Measurements from ENCODE around the gene L1TD1.

L1TD1 gene

GRCh38 chr1:62198069-62198780 is 3.6 kb downstream of the L1TD1 start:
- Histone ChIP-seq H3F3A (ENCODE audit: control insufficient read depth, insufficient read depth) (no peaks in the 10 kb centered on the region), H3K27me3 (ENCODE audit: control insufficient read depth, low read length) (no peaks in the 10 kb centered on the region), H3K9me2 (replicated peaks; ENCODE audit: control insufficient read depth, low read length) (no peaks in the 10 kb centered on the region), H3K4me3 (ENCODE audit: low read length) (no peak overlapping the region), H3K9me3 (ENCODE audit: control insufficient read depth, insufficient read depth, low read length) (no peaks in the 10 kb centered on the region), H3K79me2 (ENCODE audit: control insufficient read depth, low read length) (no peaks in the 10 kb centered on the region), H3K36me3 (ENCODE audit: control insufficient read depth, low read length) (no peaks in the 10 kb centered on the region), H4K20me1 (ENCODE audit: control insufficient read depth, insufficient read depth, low read depth, low read length) (no peaks in the 10 kb centered on the region), H3K4me2 (ENCODE audit: low read length) (no peak overlapping the region), H3K27ac (ENCODE audit: low read depth, low read length) (no peak overlapping the region), H3K4me1 (ENCODE audit: control insufficient read depth, low read length) (no peaks in the 10 kb centered on the region)
- TF ChIP-seq CTCF (IDR thresholded peaks at IDR 0.05; ENCODE audit: low read depth, low read length, poor library complexity, severe bottlenecking) (no peak), EZH2phosphoT487 (IDR thresholded peaks at IDR 0.05; ENCODE audit: borderline replicate concordance, low read length) (no peak)

- no peak overlapping the region for H3K27ac ChIP-seq (ENCODE audit: low read depth, low read length)
- no peak overlapping the region for H3K4me3 ChIP-seq (ENCODE audit: low read length)
- H3K79me2 ChIP-seq (ENCODE audit: control insufficient read depth, low read length), result no peaks in the 10 kb centered on the region
- H3F3A ChIP-seq (ENCODE audit: control insufficient read depth, insufficient read depth), result no peaks in the 10 kb centered on the region
- TF ChIP-seq CTCF (IDR thresholded peaks at IDR 0.05; ENCODE audit: low read depth, low read length, poor library complexity, severe bottlenecking) (no peak), EZH2phosphoT487 (IDR thresholded peaks at IDR 0.05; ENCODE audit: borderline replicate concordance, low read length) (no peak)
- no peaks in the 10 kb centered on the region for H3K4me1 ChIP-seq (ENCODE audit: control insufficient read depth, low read length)
- H4K20me1 ChIP-seq (ENCODE audit: control insufficient read depth, insufficient read depth, low read depth, low read length), result no peaks in the 10 kb centered on the region
- no peaks in the 10 kb centered on the region for H3K9me2 ChIP-seq (replicated peaks; ENCODE audit: control insufficient read depth, low read length)
- H3K9me3 ChIP-seq (ENCODE audit: control insufficient read depth, insufficient read depth, low read length), result no peaks in the 10 kb centered on the region
- no peaks in the 10 kb centered on the region for H3K36me3 ChIP-seq (ENCODE audit: control insufficient read depth, low read length)
- H3K27me3 ChIP-seq (ENCODE audit: control insufficient read depth, low read length), result no peaks in the 10 kb centered on the region
- H3K4me2 ChIP-seq (ENCODE audit: low read length), result no peak overlapping the region
Observed at GRCh38 chr1:62198781-62199125, 4.1 kb downstream of the L1TD1 start.

- no peak for TF ChIP-seq EZH2phosphoT487 (IDR thresholded peaks at IDR 0.05; ENCODE audit: borderline replicate concordance, low read length)
- no peak for TF ChIP-seq CTCF (IDR thresholded peaks at IDR 0.05; ENCODE audit: low read depth, low read length, poor library complexity, severe bottlenecking)
- Histone ChIP-seq H3K9me3 (ENCODE audit: control insufficient read depth, insufficient read depth, low read length) (peaks cover 3% of the 10 kb centered on the region; the same call in 1 of the 2 replicates), H3K36me3 (ENCODE audit: control insufficient read depth, low read length) (no peaks in the 10 kb centered on the region), H3K79me2 (ENCODE audit: control insufficient read depth, low read length) (no peaks in the 10 kb centered on the region), H3F3A (ENCODE audit: control insufficient read depth, insufficient read depth) (no peaks in the 10 kb centered on the region), H3K9me2 (replicated peaks; ENCODE audit: control insufficient read depth, low read length) (no peaks in the 10 kb centered on the region), H4K20me1 (ENCODE audit: control insufficient read depth, insufficient read depth, low read depth, low read length) (no peaks in the 10 kb centered on the region), H3K27ac (ENCODE audit: low read depth, low read length) (no peak overlapping the region), H3K4me3 (ENCODE audit: low read length) (no peak overlapping the region), H3K4me1 (ENCODE audit: control insufficient read depth, low read length) (no peaks in the 10 kb centered on the region), H3K4me2 (ENCODE audit: low read length) (no peak overlapping the region), H3K27me3 (ENCODE audit: control insufficient read depth, low read length) (no peaks in the 10 kb centered on the region)
Observed at GRCh38 chr1:62207187-62207586, 12.5 kb downstream of the L1TD1 start.

Measured in DOHH2 (cell line).